ENCODE measurements around the gene NFIX.

The NFIX gene

GRCh38 chr19:13072188-13072908, 77.1 kb downstream of the NFIX start:
- no peak for DNase-seq (ENCODE audit: low read depth, low spot score)

GRCh38 chr19:13073263-13073662, 78.0 kb downstream of the NFIX start:
- DNase-seq (ENCODE audit: low read depth, low spot score) = peak; percentile 46

DNA sequence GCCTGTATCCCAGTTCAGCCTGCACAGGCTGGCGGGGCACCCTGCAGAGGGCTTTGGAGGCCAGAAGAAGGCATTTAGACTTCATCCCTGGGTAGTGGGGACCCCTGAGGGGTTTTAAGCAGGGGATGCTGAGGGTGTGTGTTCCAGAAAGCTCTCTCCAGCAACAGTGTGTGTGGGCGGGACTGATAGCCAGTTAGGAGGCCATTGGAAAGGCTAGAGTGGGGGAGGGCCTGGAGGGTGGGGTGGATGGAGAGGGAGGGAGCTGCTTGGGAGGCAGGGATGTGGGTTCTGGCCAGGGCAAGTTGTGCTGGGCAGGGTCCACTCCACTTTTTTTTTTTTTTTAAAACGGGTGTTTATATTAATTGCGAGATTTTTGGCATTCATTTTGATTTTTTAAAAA, 79.1 kb downstream of the NFIX start:
- no peak for DNase-seq (ENCODE audit: low read depth, low spot score)

GRCh38 chr19:13076320-13076719, 81.0 kb downstream of the NFIX start:
- no peak for DNase-seq (ENCODE audit: low read depth, low spot score)

DNA sequence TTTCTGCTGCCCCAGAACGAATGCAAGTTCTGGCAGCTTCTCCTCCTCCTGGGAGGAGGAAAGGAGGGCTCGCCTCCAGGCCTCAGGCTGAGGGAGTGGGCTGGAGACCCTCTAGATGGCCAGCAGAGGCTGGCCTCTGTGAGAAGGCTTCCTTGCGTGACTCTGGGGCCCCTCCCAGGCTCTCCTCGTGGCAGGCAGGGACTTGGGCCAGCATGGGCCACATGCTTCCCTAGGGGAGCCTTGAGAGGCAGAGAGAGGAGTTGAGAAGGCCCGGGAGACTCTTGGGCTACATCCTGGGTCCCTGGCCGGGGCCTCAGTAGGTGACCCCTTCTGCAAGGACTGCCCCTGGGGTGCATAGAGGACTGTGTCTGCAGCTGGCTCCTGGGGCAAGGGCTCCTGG, 81.5 kb downstream of the NFIX start:
- DNase-seq (ENCODE audit: low read depth, low spot score) = no peak

DNA sequence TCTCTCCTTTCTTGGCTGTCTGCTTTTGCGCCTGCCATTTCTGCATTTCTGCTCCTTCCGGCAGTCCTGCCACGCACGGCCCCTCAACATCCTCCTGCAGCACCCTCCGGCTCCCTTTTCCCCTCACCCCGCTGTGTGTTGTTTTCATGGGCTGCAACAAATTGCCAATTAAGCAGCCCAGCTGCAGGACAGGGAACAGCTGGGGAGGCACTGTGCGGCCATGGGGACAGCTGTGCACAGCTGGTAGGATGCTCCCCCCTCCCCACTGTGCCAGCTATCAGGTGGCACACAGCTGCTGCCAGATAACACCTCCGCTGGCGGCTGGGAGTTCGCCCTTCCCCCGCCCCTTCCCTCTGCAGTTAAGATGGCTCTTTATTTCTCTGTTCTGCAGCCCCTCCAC, 82.0 kb downstream of the NFIX start:
- no peak for DNase-seq (ENCODE audit: low read depth, low spot score)

DNA sequence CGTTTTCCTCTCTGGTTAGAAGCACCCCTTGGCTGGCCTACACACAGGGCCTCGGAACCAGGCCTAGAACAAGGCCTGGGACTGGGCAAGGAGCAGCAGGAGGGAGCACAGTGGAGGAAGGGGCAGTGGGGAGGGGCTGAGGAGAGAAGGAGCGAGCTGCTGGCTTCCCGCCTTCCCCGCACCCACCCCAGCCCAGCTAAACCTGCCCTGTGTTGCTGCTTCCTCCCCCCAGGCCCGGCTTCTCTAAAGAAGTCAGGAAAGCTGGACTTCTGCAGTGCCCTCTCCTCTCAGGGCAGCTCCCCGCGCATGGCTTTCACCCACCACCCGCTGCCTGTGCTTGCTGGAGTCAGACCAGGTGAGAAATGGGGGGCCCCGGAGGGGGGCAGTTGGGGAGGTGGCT, 83.1 kb downstream of the NFIX start:
- DNase-seq (ENCODE audit: low read depth, low spot score) = no peak

- DNase-seq (ENCODE audit: low read depth, low spot score) = no peak
These were observed 83.7 kb downstream of the NFIX start for GRCh38 chr19:13078897-13079541.

DNA sequence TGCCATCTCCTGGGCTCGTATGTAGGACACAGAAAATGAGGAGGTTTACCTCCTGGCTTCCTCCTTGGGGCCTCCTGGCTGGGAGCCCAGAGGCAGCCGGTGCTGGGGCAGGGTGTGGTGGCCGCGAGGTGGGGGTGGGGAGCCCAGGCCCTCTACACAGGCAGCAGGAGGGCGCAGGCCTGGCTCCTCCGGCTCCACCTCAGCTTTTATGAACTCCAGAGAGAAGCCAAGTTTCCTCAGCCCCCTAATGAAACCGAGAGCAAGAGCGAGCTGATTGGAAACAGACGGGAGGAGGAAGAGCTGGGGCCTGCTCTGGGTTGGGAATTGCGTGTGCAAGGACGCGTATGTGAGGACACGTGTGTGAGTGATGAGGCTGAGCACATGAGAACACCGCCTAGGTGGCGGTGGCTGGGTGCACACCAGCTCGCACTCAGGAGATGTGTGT, 84.3 kb downstream of the NFIX start:
- DNase-seq (ENCODE audit: low read depth, low spot score) = no peak

DNA sequence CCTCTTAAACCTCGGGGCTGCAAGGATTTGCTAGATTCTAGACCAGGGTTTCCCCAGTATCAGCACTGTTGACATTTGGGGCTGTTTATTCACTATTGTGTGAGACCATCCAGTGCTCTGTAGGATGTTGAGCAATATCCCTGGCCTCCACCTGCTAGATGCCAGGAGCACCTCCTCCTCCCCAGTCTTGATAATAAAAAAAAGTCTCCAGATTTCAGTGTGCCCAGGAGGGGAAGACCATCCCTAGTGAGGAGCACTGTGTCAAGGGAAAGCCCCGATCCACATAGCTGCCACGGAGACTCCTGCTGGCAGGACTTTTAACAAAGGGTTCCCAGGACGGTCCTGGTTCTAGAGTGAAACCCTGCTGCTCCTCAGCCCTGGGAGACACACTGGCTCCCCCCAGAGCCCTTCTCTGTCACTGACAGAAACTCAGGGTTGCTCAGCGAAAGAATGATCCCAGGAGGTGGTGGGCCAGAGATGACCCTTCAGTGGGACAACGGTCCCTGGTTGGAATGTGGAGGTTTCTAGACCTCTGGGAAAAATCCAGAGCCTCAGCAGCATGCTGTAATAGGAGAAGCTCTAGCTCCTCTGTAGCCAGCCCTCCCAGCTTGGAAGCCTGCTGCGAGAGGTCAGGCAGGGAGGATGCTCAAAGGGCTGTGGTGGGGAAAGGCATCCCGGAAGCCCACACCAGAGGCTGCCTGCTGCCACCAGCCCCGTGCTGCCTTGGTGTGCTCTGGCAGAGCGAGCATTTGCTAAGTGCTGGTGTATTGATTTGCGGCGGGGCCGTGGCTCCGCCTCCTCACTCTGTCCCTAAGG, 87.1 kb downstream of the NFIX start:
- DNase-seq (ENCODE audit: low read depth, low spot score) = peak; percentile 87

DNA sequence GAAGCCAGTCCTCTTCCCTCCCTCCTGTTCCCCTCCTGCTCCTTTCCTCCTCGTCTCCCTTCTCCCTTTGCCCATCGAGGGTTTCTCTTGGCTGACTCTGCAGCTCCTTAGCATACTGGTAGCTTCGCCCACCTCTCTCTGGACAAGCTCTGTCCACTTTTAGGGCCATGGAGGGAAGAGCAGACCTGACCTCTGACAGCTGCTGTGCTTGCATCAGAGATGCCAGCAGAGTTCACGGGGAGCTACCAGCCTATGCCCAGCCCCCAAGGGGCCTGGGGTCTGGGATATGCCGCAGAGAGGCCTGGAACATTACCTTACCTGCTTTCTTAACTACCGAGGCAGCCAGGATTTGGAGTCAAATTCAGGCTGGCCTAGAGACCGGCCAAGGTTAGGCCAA, 87.7 kb downstream of the NFIX start:
- DNase-seq (ENCODE audit: low read depth, low spot score) = no peak

DNA sequence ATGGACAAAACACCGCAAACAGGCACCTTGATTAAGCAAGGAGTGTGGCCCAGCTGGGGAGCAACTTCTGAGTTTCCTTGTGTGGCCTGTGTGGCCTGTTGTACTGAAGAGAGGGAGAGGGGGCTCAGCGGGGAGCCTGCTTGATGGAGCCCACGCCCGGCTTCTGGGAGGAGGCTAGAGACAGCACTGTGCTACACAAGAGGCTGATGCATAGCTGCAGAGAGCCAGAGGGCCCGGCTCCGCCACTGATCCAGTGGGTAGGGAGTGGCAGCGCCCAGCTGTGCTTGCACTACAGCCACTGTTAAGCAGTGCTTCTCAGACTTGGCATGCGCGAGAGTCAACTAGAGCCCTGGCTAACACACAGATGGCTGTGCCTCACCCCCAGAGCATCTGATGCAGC, 88.4 kb downstream of the NFIX start:
- DNase-seq (ENCODE audit: low read depth, low spot score) = no peak

DNA sequence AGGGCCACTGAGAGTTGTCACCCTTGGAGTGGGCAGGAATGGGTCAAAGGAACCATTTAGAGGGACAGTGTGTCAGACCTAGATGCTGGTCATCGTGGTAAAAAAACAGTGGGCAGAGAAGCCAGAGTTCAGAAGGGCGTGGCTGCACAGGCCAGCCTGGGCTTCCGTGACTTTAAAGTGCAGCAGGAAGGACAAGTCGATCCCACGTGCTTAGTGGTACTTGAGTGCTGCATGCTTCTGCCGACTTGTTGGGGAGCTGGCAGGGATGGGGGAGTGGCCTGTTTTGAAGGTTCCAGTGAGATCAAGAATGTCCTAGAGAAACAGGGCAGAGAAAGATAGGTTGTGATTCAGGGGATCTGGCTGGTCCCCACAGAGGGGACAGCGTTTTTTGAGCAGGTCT, 90.4 kb downstream of the NFIX start:
- DNase-seq (ENCODE audit: low read depth, low spot score) = no peak

- DNase-seq (ENCODE audit: low read depth, low spot score) = no peak
These were observed 91.1 kb downstream of the NFIX start for GRCh38 chr19:13086341-13086740.

GRCh38 chr19:13087295-13087694, 92.0 kb downstream of the NFIX start:
- DNase-seq (ENCODE audit: low read depth, low spot score) = no peak

- no peak for DNase-seq (ENCODE audit: low read depth, low spot score)
These were observed 92.7 kb downstream of the NFIX start for GRCh38 chr19:13087795-13088537.

DNA sequence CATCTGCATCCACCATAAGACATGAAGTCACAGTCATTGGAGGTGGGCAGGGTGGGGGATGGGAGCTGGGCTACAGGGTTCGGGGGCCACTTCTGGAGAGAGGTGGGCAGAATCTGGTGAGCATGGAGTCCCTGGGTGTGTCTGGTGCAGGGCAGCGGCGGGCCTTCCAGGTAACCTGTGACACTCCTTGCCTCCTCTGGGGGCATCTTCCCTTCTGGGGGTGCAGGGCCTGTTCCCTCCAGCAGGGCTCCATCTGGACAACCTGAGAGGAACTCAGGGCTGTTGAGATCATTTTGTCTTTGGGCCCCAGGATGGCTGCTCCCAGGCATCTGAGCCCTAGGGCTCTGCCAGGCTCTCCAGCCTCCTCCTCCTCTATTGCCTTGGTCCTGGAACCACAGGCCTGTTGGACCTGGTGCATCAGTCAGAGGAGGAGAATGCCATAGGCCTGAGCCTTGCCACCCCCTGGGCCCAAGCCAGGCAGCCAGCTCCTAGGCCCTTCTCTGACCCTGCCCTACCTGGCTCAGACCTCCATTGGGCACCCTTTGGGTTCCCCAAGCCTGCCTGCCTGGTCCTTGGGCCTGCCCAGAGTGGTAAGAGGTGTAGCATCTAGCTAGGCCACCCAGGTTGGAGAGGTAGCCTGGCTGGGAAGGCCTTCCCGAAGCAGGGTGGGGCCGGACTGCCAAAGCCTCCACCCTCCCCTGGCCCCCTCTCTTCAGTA, 94.0 kb downstream of the NFIX start:
- peak; percentile 26 for DNase-seq (ENCODE audit: low read depth, low spot score)

- DNase-seq (ENCODE audit: low read depth, low spot score) = no peak
These were observed 94.7 kb downstream of the NFIX start for GRCh38 chr19:13089857-13090507.

DNA sequence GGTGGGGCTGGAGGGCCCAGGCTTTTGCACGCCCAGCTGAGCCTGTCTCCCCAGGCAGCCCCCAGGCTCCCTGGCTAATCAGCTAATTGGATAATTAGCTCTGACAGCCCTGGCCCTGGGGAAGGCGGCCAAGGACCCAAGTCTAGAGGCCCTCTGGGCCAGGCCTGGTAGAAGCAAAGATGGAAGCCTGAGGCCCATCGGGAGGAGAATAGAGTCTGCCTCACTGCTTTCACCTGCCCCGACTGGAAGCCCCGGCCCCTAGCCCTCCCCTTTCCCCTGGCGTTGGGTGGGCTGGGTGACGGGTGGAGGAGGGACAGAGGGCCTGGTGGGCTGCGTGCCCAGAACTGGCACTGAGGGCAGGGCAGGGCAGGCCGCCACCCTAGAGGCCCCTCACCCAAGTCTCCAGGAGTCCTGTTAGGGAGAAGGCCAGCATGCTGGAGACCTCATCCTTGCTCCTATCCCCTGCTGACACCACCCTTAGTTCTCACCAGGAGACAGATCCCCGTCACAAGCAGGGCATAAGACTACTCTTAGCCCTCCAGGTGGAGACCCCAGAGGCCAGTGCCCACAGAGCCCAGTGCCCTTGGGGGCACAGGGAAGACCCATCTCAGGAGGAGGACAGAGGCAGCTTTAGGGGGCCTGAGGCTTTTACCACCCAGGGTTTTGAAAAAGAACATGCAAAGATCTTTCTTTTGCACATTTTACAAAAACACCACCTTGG, 95.4 kb downstream of the NFIX start:
- peak; percentile 52 for DNase-seq (ENCODE audit: low read depth, low spot score)
